Activated T-cell treated with anti-CD3 and anti-CD28 coated beads for 1 hour (primary cell): ENCODE measurements around the gene FEV.

ENCODE experiments used
- DNase-seq: peaks from one replicate; pipeline ENCODE4 v3.0.0-alpha.2; 2020; ENCODE audit warnings: low read depth

FEV gene

GRCh38 chr2:219017201-219017931, 32.4 kb upstream of the FEV start:
- DNase-seq = no peak

DNA sequence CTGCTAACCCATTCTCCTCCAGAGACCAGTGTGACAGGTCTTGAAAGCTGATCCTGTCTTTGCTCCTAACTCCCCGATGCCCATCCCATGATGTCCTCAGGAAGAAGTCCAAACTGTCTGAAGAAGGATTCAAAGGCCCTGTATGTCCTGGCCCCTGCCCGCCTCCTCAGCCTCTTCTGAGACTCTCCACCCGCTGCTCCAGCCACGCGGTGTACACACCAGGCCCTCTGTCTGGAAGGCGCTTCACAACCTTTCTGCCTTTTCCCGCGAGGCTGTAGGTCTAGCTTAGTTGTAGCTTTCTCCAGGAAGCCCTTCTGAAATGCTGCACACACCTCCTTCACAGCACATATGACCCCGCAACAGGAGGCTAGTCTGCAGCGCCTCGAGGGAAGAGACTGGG, 31.7 kb upstream of the FEV start:
- DNase-seq = no peak

DNA sequence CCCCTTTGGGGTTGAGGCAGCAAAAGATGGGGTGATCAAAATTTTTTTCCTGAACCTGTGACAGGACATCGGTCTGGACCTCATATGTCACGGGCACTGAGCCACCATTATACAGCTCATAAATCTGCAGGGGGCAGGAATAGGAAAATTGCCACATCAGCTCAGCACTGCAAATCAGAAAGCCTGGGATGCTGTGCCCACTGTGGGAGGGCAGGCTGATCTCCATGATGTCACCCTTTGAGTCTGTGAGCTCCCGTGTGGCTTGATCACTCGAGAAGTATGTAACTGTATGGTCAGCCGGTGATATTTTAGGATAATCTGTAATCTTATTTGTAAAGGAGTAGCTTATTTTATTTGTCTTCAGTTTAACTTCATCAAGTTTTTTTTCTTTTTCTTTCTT, 25.9 kb upstream of the FEV start:
- DNase-seq = no peak

DNA sequence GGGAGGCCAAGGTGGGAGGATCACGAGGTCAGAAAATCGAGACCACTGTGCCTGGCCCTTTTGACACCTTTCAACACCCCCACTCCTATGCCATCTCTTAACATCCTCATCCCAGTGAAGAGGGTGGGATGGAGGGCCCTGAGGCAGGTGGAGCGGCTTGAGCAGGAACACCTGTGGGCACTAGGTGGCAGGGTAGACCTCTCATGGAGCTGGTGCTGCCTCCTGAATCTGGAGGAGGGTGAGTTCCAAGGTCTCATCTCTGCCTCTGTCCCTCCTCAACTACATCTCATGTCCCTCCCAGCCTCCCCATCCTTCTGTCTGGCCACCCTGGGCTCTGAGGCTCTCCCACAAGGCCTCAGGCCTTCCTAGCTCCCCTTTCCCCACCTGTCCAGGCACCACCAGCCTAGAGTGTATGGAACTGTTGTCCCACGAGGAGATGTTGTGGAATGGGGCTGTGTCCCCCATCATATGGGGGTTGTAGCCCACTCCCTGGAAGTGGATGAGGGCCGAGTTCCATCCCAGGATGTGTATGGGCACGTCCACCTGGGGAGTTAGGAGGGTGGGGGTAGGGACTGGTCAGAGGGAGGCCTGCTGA, 25.3 kb upstream of the FEV start:
- no peak for DNase-seq

DNA sequence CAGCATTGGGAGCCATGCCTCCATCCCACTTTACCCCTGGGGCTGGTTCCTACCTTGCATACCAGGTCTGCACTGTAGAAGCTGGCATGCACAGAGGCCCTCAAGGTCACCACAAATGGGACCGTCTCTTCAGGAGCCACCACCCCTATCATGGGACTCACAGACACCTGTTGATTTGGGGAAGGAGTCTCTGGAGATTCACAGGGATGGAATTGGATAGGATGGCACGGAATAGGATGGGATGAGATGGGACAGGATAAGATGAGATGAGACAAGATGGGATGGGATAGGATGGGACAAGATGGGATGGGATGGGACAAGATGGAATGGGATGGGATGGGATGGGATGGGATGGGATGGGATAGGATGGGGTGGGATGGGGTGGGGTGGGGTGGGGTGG, 24.3 kb upstream of the FEV start:
- no peak for DNase-seq

- DNase-seq = no peak
These were observed 19.0 kb upstream of the FEV start for GRCh38 chr2:219003979-219004378.

- no peak for DNase-seq
These were observed 18.3 kb upstream of the FEV start for GRCh38 chr2:219003267-219003634.

DNA sequence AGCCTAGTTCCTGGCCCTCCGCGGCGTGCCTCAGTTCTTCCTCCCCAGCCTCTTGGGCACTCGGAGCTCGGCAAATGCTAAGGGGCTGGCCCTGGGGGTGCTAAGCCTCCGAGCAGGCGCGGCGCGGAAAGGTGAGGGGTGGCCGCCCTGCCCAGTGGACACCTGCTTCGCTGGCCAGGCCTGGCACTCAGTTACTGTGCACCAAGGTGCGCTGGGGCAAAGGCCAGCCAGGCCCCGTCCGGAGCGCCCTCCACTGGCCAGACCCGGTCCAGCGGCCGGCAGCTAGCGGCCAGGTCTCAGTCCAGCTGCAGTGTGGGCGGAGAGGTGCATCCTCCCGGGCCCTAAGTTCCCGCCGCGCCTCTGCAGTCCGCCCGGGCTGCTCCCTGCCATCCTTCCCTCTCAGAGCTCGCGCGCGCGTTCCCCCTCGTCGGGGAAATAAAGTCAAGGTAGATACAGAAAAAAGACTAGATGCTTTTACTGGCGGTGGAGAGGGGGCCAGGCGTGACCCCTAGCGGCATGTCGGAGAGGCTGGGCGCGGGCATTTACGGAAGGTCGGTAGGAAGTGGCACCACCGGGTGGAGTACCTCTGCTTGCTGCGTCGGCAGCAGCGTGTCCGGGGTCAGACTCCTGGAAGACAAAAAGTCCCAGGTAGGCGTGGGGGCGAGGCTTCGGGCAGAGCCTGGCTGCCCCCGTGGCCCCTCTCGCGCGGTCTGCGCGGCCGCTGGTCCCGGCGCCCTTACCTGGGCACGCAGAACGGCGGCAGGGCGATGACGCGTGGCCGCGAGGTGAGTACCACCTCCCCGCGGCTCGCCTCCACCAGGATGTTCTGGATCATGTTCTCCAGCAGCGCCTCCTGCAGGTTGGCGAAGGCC, 17.6 kb upstream of the FEV start:
- no peak for DNase-seq

GRCh38 chr2:219001577-219002394, 16.8 kb upstream of the FEV start:
- no peak for DNase-seq

DNA sequence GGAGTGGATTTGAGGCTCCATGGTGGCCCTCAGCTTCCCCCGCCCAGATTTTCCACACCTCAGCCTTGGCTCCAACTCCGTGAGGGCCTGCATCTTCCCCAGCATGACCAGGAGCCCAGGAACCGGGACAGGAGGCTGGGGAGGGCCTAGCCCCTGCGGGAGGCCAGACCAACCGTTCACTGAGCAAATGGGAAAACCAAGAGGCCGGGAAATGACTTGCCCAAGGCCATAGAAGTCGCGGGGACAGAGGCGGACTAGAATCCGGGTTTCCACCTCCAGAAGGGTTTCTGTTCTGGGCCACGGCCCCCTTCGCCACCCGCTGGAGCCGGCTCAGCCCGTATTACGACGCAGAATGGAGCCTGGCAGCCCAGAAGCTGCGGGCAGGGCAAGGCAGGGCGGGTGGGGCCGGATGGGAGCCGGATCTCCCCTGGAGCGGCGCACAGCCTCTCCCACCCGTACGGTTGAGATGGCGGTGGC, 16.2 kb upstream of the FEV start:
- DNase-seq = no peak

DNA sequence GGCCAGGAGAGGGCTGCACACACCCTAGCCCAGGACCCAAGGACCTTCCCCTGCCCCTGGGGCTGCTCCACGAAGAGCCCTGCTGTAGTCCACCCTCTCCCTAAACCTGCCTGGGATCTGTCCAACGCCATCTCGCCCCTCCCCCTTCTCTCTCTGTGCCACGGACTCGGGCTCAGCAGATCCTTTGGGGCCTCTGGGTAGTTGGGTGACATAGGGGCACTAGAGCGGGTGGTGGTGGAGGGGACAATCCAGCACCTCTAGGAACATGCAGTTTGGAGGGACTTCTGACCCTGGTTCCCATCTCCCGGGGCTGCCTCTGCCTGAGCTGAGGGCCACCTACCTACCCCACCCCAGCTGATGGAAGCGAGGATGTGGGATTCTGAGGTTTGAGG, 15.6 kb upstream of the FEV start:
- no peak for DNase-seq

DNA sequence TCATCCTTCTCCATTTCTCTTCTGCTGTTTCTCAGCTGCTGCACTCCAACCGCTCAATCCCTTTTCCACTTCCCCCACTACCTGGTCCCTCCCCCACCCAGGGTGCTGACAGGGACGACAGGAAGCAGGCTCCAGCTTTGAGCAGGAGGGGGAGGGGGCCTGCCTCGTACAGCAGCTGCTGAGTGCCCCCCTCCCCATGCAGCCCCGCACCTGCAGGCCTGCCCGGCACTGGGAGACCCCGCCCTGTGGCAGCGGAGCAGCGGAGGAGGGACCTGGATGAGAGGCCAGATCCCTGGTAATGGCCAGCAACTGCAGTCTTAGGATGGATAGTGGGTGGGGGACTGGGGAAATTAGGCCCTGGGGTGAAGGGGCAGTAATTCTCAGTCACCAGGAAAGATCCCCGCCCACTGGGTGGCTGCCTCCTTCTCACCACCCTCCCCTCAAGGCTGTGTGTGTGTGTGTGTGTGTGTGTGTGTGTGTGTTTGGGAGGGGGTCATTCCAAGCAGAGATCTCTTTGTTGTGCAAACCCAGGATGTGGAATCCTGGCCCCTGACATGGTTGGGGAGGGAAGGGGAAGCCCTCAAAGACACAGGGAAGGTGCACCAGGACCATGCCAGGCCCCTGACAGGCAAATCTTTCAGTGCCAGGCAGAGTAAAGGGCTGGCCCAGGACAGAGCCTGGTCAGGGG, 15.0 kb upstream of the FEV start:
- no peak for DNase-seq

GRCh38 chr2:218999021-218999880, 14.3 kb upstream of the FEV start:
- DNase-seq = no peak

GRCh38 chr2:218998414-218999002, 13.5 kb upstream of the FEV start:
- DNase-seq = no peak

GRCh38 chr2:218997731-218998130, 12.7 kb upstream of the FEV start:
- DNase-seq = no peak

- DNase-seq = no peak
These were observed 12.0 kb upstream of the FEV start for GRCh38 chr2:218996937-218997336.

DNA sequence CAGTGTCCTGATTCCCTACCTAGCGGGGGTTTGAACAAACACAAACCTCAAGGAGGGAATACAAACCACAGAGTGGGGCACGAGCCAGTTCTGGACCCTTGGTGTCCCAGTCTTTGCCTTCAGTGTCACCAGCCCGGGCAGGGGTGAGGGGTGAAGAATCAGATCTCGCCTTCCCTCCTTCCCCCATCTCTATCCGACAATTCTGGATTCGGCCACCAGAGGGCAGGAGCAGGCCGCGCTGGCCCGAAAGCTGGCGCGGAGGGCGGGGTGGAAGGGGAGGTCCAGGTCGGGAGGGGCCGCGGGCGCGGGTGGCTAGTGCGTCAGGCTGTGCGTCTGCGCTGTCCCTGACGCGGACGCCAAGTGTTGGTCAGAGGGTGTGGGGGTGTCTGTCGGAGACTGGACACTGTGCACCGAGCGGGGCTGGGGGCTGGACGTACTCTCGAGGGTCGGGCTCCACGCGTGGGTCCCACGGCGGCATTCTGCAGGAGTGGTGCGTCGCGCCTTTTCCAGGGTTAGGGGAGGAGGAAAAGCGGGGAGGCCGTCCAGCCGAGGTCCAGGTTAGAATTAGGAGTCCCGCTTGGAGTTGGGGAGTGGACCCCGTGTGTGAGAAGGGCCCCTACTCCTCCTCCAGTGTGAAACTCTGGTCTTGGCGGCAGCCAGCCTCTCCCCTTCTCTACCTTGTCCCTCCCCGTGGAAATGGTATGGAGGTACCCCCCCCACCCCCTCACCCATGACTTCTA, 11.2 kb upstream of the FEV start:
- DNase-seq = peak; percentile 71

- DNase-seq = no peak
These were observed 10.6 kb upstream of the FEV start for GRCh38 chr2:218995561-218995960.
